T-helper 2 cell (primary cell): ENCODE measurements around the gene KPNA4.
"Not testable (repeated sequence)": the region's sequence is repeated elsewhere in the genome, so short reads cannot be mapped to it uniquely, and the experiment has no call there.

ENCODE experiments used
- DNase-seq, 5 experiments: peaks; one replicate each; pipeline versions ENCODE4 v3.0.0 to v3.0.0-alpha.2; 2012 to 2022

Gene KPNA4

DNA sequence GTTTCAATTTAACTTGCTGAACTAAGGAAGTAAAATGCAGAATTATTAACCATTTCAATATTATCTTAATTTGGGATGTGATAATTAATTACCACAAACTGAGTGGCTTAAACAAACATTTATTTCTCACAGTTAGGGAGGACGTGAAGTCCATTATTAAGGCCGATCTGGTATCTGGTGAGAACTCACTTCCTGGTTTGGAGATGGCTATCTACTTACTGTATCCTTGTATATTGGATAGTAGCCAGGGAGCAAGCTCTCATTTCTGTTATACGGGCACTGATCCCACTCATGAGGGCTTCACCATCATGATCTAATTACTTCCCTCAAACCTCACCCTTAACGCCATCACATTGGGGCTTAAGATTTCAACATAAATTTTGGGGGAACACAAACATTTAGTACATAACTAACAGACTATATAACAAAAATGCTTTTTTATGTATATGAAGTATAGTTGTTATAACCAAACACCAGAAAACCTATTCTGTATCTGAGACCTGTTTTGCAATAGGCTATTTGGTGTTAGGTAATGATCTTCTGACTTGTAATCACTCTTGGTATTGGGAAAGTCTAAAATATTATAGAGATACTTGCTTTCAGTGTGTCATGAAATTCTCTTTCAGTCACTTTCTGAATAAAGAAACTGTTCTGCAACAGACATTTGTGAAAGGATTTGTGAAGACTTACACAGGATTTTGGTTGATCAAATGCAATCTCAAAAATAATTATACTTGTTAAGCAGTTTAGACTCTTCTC lies 4.7 kb upstream of the KPNA4 start:
- no peak for DNase-seq

GRCh38 chr3:160568989-160569388 lies 3.6 kb upstream of the KPNA4 start:
- peak in 1 of 5 experiments; percentile 27 for DNase-seq

DNA sequence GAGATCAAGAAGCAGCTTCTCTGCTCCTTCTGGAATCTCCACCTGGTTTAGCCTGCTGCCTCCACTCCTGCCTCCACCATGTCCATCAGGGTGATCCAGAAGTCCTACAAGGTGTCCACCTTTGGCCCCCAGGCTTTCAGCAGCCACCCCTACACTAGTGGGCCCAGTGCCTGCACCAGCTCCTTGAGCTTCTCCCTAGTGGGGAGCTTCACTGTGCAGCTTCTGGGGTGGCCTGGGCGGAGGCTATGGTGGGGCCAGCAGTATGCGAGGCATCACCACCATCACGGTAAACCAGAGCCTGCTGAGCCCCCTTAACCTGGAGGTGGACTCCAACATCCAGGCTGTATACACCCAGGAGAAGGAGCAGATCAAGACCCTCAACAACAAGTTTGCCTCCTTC lies 2.4 kb upstream of the KPNA4 start:
- no peak for DNase-seq

DNA sequence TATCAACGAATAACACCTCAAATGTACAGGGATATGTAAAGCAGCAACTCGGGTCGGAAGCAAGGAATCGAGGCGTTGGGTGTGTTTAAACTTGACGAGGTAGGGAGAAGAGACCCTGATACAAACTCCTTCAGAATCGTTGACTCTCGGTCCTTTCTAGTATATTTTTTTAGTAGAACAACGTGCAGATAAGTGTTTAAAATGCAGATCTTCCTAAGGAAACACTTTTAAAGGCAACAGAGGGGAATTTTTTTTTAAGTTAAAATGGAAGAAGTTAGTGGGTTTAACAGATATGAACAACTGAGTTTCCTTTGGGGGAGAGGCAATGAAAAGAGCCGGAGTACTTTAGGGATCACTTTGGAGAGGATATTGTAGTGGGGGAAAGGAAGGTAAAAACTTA lies 1.1 kb upstream of the KPNA4 start:
- DNase-seq = no peak

- DNase-seq = peak; percentile 40 to 78 (median 58)
Measured at GRCh38 chr3:160564949-160565441, 376 bp downstream of the KPNA4 start.

DNA sequence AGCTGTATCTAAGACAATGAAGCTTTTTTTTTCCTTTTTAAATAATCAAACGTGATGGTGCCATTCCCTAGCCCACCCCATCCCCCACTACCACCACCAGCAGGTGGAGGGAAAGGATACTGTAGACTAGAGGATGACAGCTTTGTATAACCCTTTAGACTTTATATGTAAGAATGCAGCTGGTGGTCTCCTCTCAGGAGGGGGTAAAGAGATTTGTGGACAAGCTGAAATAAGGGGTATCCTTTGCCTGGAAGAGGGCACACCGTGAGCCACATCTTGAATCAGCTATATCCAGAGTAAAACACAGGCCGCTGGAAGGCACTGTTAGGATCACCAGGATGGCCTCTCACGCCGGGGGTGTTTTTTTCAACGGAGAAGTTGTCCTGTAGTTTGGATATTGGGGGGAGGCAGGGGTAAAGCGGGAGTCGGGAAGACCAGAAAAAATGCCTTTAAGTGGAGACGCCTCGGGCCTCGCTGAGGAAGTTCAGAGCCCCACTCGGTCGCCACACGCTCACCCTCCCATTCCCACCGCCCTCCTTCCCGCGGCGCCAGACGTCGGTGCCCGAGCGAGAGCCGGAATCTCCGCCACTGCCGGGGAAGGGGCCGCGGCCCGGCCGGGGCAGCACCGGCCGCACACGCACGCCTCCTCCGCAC lies 986 bp downstream of the KPNA4 start:
- no peak for DNase-seq

DNA sequence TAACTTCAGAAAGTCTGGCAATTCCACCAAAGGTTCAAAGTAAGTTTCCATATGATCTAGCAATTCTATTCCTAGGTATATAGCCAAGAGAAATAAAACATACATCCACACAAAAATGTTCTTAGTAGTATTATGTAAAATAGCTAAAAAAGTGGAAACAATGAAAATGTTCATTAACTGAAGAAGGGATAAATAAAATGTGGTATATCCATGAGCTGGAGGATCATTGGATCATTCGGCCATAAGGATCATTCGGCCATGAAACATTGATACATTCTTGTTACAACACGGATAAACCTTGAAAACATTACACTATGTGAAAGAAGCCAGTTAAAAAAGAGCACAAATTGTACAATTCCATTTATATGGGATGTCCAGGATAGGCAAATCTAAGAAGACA lies 2.4 kb downstream of the KPNA4 start:
- no peak for DNase-seq

DNA sequence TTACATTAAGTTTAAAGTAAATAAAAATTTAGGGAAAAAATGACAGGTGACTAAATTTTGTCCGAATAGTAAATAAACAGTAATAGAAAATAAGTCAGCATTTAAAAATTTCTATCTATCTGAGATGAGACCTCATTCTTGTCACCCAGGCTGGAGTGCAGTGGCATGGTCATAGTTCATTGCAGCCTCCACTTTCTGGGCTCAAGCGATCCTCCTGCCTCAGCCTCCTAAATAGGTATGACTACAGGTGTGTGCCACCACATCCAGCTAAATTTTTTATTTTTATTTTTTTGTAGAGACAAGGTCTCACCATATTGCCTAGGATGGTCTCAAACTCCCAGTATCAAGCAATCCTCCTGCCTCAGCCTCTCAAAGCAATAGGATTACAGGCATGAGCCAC lies 7.8 kb downstream of the KPNA4 start:
- no peak for DNase-seq

DNA sequence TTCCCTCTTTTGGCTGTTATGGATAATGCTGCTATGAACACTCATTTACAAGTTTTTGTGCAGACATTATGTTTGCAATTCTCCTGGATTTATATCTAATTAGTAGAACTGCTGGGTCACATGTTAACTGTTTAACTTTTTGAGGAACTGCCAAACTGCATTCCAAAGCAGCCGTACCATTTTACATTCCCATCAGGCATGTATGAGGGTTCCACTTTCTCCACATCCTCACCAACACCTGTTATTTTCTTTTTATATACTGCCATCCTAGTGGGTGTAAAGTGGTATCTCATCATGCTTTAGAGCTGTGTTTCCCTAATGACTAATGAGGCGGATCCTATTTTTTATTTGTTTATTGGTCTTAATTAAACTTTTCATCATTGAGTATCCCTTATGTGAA lies 9.2 kb downstream of the KPNA4 start:
- DNase-seq = no peak

GRCh38 chr3:160554980-160555379 lies 10.4 kb downstream of the KPNA4 start:
- DNase-seq = no peak

DNA sequence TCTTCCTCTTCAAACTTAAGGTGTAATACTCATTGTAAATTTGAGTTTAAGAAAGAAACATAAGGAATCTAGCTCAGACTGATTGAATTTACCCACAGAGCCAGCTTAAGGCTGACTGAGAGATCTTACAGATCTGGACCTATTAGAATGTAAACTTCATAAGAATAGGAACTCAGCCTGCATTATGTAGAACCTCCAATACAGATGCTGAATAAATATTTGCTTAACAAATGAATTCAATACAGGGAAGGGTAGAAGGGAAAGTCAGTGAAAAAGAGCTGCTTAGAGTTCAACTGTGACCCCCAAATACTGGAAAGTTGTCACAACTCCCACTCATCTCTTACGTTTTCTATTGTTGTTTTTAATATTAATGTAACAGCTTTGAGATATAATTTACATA lies 11.5 kb downstream of the KPNA4 start:
- no peak for DNase-seq

GRCh38 chr3:160546727-160547126 lies 18.6 kb downstream of the KPNA4 start:
- DNase-seq = no peak

GRCh38 chr3:160545504-160545871 lies 19.9 kb downstream of the KPNA4 start:
- DNase-seq = no peak

GRCh38 chr3:160544844-160545503 lies 20.4 kb downstream of the KPNA4 start:
- no peak for DNase-seq

GRCh38 chr3:160540551-160540950 lies 24.8 kb downstream of the KPNA4 start:
- no peak for DNase-seq

DNA sequence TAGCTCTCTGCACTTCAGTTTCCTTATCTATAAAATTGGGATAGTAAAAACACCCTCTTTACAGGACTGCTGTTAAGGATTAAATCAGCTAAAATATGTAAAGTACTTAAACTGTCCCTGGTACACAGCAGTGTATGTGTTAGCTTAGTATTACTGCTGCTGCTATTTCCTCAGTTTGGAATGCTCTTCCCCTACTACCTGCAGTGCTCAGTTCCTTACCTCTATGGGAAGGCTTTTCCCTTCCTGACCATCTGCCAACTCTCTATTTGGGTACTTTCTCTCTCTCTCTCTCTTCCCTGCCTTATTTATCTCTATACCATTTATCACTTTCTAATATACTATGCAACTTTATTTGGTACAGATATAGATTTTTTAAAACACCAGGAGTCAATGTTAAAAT lies 26.5 kb downstream of the KPNA4 start:
- no peak for DNase-seq

DNA sequence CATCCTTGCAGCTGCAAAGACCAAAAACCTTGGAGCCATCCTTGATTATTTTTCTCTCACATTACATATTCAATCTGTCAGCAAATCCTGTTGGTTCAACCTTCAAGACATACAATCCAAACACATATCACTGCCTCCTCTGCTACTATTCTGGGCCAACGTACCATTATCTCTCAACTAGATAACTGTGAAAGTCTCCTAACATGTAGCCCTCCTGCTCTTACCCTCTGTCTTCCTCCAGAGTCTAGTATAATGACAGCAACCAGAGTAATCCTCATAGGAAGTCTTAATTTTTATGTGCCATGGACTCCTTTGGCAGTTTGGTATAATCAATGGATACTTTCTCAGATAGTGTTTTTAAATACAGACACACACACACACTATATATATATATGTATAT lies 27.6 kb downstream of the KPNA4 start:
- DNase-seq = no peak

DNA sequence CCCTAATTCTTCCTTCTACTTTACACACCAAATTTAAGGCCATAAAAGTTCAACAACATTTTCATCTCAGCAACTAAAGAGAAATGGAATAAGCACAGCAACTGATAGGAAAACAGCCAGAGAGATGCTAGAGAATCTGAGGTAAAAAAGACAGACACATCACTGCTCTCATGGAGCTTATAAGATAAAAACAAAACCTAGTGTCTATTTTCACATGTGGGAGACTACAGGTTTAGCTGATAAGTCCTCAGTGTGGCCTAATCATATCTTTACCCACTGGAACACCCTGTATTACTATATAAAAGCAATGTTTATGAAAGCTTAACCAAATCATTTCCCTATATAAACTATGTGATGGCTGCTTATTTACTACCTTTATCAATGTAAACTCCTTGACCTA lies 33.0 kb downstream of the KPNA4 start:
- no peak for DNase-seq

GRCh38 chr3:160531311-160531710 lies 34.1 kb downstream of the KPNA4 start:
- DNase-seq = no peak

DNA sequence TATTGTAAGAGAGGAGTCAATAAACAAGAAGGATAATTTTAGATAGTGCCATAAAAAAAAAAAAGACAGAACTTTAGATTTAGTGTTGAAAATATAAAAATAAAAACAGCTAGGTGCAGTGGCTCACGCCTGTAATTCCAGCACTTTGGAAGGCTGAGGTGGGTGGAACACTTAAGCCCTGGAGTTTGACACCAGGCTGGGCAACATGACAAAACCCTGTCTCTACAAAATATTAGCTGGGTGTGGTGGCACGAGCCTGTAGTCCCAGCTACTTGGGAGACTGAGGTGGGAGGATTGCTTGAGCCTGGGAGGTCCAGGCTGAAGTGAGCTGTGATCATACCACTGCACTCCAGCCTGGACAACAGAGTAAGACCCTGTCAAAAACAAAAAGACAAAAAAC lies 49.0 kb downstream of the KPNA4 start:
- not testable (repeated sequence) for DNase-seq

DNA sequence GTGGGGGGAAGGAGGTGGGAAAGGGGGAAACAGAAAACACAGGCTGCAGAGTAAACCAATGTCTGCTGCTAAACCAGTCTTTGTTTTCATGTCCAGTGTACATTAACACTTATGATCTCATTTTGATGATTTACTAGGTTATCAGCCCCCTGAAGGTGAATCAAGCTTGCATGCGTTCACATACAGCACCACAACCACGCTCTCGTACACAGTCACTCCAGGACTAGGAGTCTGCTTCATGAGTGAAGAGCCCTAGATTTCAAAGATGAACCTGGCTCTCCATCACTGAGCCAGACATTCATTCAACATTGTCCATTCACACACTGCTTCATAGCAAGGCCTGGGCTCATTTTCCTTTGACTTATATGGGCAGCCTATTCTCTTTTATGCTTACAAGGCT lies 64.0 kb downstream of the KPNA4 start:
- no peak for DNase-seq

DNA sequence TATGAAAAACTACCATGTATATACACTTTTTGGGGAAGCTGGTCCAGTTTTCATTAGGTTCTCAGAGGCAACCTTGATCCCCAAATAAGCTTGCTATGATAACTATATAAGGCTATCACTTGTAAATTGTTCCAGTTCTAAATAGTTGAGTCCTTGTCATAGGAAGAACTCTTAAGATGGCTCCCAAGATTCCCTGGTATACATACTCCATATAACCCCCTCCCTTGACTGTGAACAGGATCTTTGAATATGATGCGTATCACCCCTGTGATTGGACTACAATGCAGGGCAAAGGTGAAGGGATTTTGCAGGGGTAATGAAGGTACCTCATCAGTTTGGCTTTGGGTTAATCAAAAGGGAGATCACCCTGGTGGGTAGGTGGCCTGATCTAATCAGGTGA lies 67.2 kb downstream of the KPNA4 start:
- DNase-seq = no peak

- DNase-seq = no peak
Measured at GRCh38 chr3:160490166-160490565, 75.2 kb downstream of the KPNA4 start.

- peak in 1 of 5 experiments; percentile 61 for DNase-seq
Measured at GRCh38 chr3:160486459-160486869, 78.9 kb downstream of the KPNA4 start.
